HepG2 (cell line): ENCODE data around the gene CCDC183. TPM values are rescaled to one million over a fixed set of nuclear protein-coding genes. Genes with fewer than 3 reads are reported as not detected.

ENCODE experiments used
- AGO1 ChIP-seq: fragments of 200-400 bp; formaldehyde crosslinking; IDR thresholded peaks from 2 replicates; pipeline ENCODE4 v1.6.1; 2017; ENCODE audit warnings: mild to moderate bottlenecking, low read depth, low read length, moderate library complexity; ENCODE audit not compliant: poor library complexity, severe bottlenecking
- BORCS8-MEF2B ChIP-seq: sonication (generic); formaldehyde crosslinking; IDR thresholded peaks from 2 replicates; pipeline ENCODE4 v1.8.0; 2022; ENCODE audit warnings: mild to moderate bottlenecking, missing genetic modification reagents
- GATAD1 ChIP-seq: IDR thresholded peaks from 2 replicates; pipeline ENCODE4 v1.6.1; 2016; ENCODE audit warnings: missing genetic modification reagents, missing compliant biosample characterization
- GMEB2 ChIP-seq: IDR thresholded peaks from 2 replicates; pipeline ENCODE4 v1.6.1; 2016; ENCODE audit warnings: missing biosample characterization, missing genetic modification reagents, low read depth
- HIC2 ChIP-seq: sonication (generic); formaldehyde crosslinking; IDR thresholded peaks from 2 replicates; pipeline ENCODE4 v1.9.0; 2022; ENCODE audit warnings: low read depth, missing genetic modification reagents
- MEIS2 ChIP-seq: sonication (generic); formaldehyde crosslinking; IDR thresholded peaks from 2 replicates; pipeline ENCODE4 v1.9.0; 2021; ENCODE audit warnings: mild to moderate bottlenecking, missing genetic modification reagents
- NFE2L2 ChIP-seq: fragments of 150-350 bp; IDR thresholded peaks from 2 replicates; pipeline ENCODE4 v1.6.1; 2014; ENCODE audit warnings: low read length
- YEATS4 ChIP-seq: sonication (generic); formaldehyde crosslinking; IDR thresholded peaks from 2 replicates; pipeline ENCODE4 v1.4.0; 2020; ENCODE audit warnings: missing genetic modification reagents, borderline replicate concordance
- ZFY ChIP-seq: sonication (generic); formaldehyde crosslinking; IDR thresholded peaks from 2 replicates; pipeline ENCODE4 v1.4.0; 2020; ENCODE audit warnings: missing genetic modification reagents
- ZHX2 ChIP-seq, 2 experiments: sonication (generic) in 1 of 2; formaldehyde crosslinking in 1 of 2; IDR thresholded peaks; 2 replicates each; pipeline versions ENCODE4 v1.6.1 to v1.9.0; 2014 to 2022; ENCODE audit warnings: antibody characterized with exemption in 1 of 2, borderline replicate concordance in 1 of 2, inconsistent platforms in 1 of 2, low read depth in 1 of 2, missing genetic modification reagents in 1 of 2
- ZNF329 ChIP-seq: sonication (generic); formaldehyde crosslinking; IDR thresholded peaks from 2 replicates; pipeline ENCODE4 v1.9.0; 2021; ENCODE audit warnings: low read depth, mild to moderate bottlenecking, missing genetic modification reagents
- ZNF446 ChIP-seq: sonication (generic); formaldehyde crosslinking; IDR thresholded peaks from 2 replicates; pipeline ENCODE4 v1.5.0; 2020; ENCODE audit warnings: mild to moderate bottlenecking, missing genetic modification reagents
- ZNF703 ChIP-seq: sonication (generic); formaldehyde crosslinking; IDR thresholded peaks from 2 replicates; pipeline ENCODE4 v1.5.1; 2020; ENCODE audit warnings: missing genetic modification reagents, mild to moderate bottlenecking, moderate library complexity, borderline replicate concordance
- ZNF724P ChIP-seq: sonication (generic); formaldehyde crosslinking; IDR thresholded peaks from 2 replicates; pipeline ENCODE4 v1.8.0; 2022; ENCODE audit warnings: missing genetic modification reagents, borderline replicate concordance
- ZNF768 ChIP-seq: sonication (generic); formaldehyde crosslinking; IDR thresholded peaks from 2 replicates; pipeline ENCODE4 v1.4.0; 2020; ENCODE audit warnings: missing genetic modification reagents
- ZNF839 ChIP-seq: sonication (generic); formaldehyde crosslinking; IDR thresholded peaks from 2 replicates; pipeline ENCODE4 v1.4.0; 2020; ENCODE audit warnings: missing genetic modification reagents, mild to moderate bottlenecking, borderline replicate concordance
- ZNF878 ChIP-seq: sonication (generic); formaldehyde crosslinking; IDR thresholded peaks from 2 replicates; pipeline ENCODE4 v1.8.1; 2023; ENCODE audit warnings: mild to moderate bottlenecking, missing genetic modification reagents, moderate library complexity
- ZNF879 ChIP-seq: sonication (generic); formaldehyde crosslinking; IDR thresholded peaks from 2 replicates; pipeline ENCODE4 v1.8.1; 2023; ENCODE audit warnings: missing genetic modification reagents
- polyA plus RNA-seq, 8 experiments: library from polyadenylated mRNA; depleted of rRNA in 3 of 8; stranded (reverse) in 7 of 8; unstranded in 1 of 8; fragments of >200 nt; fragmentation: Illumina TruSeq in 4 of 8; extraction: Trizol in 4 of 8; gene quantifications; 2 replicates each; pipeline versions ENCODE4 v1.2.1 to v1.2.3, GENCODE V29; 2011 to 2016; ENCODE audit warnings: low read depth in 4 of 8, missing spikeins in 1 of 8, mixed read lengths in 1 of 8; ENCODE audit not compliant: insufficient read depth in 1 of 8
- total RNA-seq, 5 experiments: library from RNA; depleted of rRNA; stranded (reverse); fragments of >200 nt; fragmentation: Illumina TruSeq; extraction: Trizol; gene quantifications; 2 replicates each; pipeline ENCODE4 v1.2.3, GENCODE V29; 2016; ENCODE audit warnings: low read depth in 1 of 5

The CCDC183 gene
- total and polyA plus RNA-seq, 2 of the 13 experiments (the other 11 are each of a cell fraction or from before 2014, with no cell fraction given), result 5.0 to 66.4 TPM

DNA sequence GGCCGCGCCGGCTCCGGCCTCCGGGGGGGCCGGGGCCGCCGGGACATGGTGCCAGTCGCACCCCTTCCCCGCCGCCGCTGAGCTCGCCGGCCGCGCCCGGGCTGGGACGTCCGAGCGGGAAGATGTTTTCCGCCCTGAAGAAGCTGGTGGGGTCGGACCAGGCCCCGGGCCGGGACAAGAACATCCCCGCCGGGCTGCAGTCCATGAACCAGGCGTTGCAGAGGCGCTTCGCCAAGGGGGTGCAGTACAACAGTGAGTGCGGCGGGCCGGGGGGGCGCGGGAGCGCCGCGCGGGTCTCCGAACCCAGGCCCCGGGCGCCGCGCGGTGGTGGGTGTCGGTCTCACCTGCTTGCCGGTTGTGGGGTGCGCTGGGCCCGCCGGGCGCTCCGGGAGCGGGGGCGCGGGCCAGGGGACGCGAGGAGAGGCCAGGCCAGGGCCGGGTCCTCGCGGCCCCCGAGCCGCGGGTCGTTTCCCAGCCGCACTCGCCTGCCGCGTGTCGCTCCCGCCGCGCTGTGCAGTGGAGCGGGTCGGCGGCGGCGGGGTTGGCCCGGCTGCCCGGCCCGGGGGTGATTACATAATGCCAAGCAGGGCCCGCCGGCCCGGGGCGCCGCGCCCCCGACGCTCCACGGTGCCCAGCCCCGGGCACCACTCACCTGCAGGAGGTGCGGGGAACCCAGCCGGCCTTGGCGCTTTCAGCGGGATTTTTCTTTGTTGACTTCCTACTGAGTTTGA lies 12.1 kb downstream of the CCDC183 start (continued):
- TF ChIP-seq ZNF879, result 0 out of 2 replicates have a peak, but pooled peaks have one; percentile 51
- no peak; the same call in 1 of the 2 replicates for TF ChIP-seq ZHX2 (IDR thresholded peaks at IDR 0.05; ENCODE audit: low read depth)
- 0 out of 2 replicates have a peak, but pooled peaks have one; percentile 22 for TF ChIP-seq ZHX2 (CRISPR knock-in tag; IDR thresholded peaks at IDR 0.05; ENCODE audit: borderline replicate concordance)
- TF ChIP-seq ZNF446 (CRISPR knock-in tag), result peak; percentile 11; the same call in 1 of the 2 replicates
- TF ChIP-seq GMEB2 (CRISPR knock-in tag), result no peak
- peak; percentile 21; the same call in 1 of the 2 replicates for TF ChIP-seq ZNF724P (CRISPR knock-in tag)
- 0 out of 2 replicates have a peak, but pooled peaks have one; percentile 18 for TF ChIP-seq MEIS2 (CRISPR knock-in tag)
- no peak for TF ChIP-seq ZNF703 (CRISPR knock-in tag)
- TF ChIP-seq HIC2 (CRISPR knock-in tag), result no peak
- TF ChIP-seq GATAD1 (CRISPR knock-in tag), result no peak
- TF ChIP-seq ZNF329 (CRISPR knock-in tag), result no peak
- peak; percentile 54; the same call in 1 of the 2 replicates for TF ChIP-seq ZFY (CRISPR knock-in tag)
- no peak for TF ChIP-seq NFE2L2
- TF ChIP-seq YEATS4, result peak; percentile 6; the same call in 1 of the 2 replicates
- peak; percentile 95 for TF ChIP-seq AGO1
- TF ChIP-seq ZNF768 (CRISPR knock-in tag), result 0 out of 2 replicates have a peak, but pooled peaks have one; percentile 18
- no peak for TF ChIP-seq ZNF839
- TF ChIP-seq ZNF878, result no peak
- no peak for TF ChIP-seq BORCS8-MEF2B (CRISPR knock-in tag)
